GM21447 (cell line): ENCODE data around the gene DPH5.
"Not testable (repeated sequence)": the region's sequence is repeated elsewhere in the genome, so short reads cannot be mapped to it uniquely, and the experiment has no call there.

Source experiments
- ATAC-seq: cut with Tn5 transposase; IDR thresholded peaks from one replicate; pipeline ENCODE4 v1.9.1; 2021; ENCODE audit not compliant: unreplicated experiment

Gene DPH5

DNA sequence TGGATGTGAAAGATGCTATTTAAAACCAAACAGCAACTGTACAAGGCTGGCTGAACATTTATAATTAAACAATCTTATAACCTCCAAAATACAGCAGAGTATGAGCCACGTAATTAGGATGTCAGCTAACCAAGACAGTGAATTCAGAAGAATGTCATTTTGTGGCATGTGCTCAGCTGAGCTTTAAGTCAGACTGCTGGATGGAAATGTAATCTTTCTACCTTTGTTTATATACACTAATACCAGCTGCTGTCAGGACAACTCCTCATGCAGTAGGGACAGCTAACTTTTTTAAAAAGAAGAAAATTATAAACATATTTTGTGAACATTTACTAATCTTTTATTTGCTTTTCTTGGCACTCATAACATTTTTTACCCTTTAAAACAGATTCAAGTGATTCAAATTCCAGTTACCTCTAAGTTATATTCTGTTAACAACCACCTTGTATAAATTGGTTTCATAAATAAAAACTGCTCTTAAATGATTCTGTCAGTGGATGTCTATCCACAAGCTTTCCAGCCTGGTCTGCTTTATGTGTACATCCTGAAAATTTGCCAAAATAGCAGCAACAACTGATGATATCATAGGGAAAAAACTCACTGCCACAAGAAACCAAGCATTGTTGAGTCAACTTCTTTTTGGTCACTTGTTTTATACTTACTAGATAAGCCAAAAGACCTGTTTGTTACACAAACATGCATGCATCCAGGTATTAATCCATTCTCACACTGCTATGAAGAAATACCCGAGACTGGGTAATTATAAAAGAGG, 36.1 kb downstream of the DPH5 start:
- no peak for ATAC-seq

DNA sequence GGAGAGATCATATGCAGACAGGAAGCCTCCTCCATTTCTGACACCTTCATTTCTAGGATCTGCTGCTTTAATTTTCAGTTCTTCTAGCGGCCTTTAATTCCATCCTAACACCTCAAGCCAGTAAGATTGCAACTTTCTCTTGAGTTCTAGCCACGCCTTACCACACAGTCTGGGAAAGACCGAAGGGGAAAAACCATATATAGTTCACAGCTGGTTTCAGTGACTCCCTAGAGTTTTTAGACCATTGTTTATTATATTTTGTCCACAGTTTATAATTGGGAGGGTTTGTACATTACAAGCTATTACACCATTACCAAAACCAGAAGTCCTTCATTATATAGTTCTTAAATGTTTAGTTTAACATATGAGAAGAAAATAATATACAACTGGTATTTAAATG, 37.5 kb downstream of the DPH5 start:
- ATAC-seq = no peak

DNA sequence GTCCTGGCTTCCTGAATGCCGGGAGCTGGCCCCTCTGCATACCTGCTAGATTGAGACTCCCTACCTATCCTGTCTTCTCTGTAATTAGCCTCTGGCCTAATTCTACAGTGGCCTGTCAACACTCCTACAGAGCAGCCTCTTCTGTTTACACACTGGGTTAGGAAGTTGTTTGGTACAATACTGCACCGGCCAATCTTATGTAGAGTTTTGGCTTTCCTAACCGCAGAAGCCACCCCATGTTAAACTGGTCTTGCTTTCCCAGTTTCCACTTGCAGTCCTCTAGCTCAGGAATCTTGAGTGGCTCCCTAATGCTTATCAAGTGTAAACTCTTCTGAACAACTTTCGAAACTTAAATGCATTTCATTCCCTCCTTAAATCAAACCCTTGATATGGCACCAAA, 42.8 kb downstream of the DPH5 start:
- no peak for ATAC-seq

DNA sequence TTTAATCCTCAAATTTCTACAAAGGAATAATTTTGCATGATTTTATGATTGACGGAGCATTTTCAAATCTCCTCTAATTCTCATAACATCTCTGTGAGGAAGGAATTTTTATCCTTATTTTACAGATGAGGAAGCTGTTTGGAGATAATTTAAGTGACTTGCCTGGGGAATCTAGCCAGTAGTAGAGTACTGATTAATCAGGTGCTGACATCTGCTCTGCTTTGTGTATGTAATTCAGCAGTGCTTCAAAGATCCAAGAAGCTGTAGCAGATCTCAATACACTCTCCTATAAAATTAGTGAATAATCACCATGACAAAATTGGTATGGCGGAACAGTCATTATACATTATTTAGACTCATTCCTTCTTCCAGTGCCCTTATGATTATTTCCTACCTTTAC, 46.0 kb downstream of the DPH5 start:
- ATAC-seq = no peak

DNA sequence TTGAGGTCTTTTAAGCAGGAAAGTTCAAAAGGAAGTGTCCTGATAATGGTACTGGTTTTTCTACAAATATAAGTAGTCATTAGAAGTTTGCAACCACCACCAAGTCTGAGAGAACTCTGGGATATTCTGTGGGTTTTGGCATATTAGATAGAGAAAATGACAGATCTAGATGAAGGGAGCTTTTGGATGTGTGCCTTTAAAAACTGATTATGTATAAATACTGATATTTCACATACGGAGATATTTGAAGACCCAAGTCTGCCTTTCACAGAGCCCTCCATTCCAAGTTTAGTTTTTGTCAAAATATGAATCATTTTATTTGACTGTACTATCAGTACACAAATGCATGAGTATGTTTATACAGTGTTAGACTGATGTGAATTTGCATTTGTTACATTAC, 48.6 kb downstream of the DPH5 start:
- ATAC-seq = no peak

GRCh38 chr1:100972185-100972584, 53.4 kb downstream of the DPH5 start:
- ATAC-seq = no peak

GRCh38 chr1:100971021-100971420, 54.6 kb downstream of the DPH5 start:
- no peak for ATAC-seq

DNA sequence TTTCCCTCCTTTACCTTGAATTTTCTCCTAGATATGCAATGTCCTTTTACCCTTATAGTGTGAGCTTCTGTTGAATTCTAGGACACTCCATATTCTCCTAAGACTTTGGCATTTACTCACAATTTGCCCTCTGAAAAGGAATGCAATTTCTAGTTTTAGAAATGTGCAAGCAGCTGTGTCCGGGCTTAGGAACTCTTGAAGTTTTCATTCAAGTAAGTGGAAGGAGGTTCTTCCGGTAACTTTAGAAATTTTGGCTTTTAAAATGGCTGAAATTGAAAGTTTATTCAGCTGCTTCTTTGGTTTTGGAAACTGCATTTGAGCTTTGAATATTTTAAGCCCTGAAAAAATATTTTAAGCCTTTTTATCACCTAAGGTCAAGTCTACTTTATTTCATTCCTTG, 56.3 kb downstream of the DPH5 start:
- ATAC-seq = no peak

DNA sequence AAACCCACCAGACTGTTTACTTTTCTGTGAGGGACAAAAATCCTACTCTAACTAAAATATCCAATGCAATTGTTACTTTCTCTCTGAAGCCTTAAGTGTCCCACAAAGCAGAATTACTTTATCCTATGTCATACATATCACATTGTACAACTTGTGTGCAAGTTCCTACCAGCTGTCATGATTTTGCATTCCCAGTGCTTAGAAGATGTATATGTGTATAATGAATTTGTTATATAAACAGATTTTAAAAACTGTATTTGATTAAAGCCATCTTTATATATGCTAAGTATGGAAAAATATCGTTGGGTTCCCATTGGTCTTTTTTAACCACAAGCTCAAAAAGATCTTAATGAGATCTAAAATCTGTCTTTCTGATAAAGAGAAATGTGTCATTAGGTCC, 57.0 kb downstream of the DPH5 start:
- ATAC-seq = no peak

DNA sequence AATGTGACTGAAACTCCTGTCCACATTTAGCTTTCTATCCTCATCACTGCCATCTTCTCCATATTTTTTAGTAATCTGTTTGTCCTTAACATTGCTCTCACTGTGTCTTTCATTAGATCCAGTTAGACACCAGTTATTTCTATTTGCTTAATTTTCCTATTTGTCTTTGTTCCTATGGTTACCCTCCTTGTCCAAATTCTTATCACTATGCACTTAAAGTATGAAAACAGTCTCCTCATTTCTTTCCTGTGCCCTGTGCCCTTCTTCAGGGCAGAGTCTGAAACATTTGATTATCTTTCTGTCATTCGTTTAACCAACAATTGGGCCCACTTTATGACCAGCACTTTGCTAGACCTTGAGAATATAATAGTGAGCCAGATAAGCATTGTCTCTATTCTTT, 65.5 kb downstream of the DPH5 start:
- ATAC-seq = no peak

DNA sequence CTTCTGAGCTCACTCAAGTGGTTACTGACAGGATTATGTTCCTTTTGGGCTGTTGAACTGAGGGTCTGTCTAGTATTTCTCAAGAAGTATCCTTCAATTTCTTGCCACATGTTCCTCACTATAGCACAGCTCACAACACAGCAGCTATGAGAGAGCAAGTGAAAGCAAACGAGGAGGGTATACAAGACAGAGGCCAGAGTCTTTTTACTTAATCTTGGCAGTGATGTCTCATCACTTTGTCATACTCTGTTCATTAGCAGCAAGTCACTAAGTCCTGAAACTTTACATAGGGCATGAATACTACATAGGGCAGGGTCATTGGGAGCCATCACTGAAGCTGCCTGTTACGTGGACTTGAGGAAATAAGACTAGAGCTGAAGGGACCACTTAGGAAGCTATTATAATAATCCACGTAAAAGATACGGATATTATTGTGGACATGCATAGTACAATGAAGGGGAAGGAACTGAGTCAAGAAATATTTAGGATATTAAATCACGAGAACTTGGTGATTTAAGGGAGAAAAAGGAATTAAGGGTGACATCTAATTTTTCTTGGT, 66.0 kb downstream of the DPH5 start:
- no peak for ATAC-seq

DNA sequence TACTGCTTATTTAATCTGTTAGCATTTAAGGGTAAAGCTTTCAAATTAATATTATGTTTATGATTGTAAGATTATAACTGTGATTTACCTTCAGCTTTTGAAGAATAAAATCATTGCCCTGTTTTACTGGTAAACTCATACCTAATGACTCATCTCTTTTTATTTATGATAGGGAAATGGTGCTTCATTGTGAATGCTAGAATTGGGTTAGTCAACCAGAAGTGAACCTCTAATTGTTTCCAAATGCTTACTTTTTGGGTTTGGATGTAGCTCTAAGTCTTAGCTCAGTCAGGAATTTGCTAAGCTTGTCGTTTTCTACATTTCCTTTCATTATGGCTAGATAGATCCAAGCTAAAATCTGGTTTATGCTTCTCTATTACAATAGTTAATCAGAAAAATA, 70.3 kb downstream of the DPH5 start:
- no peak for ATAC-seq

GRCh38 chr1:100953960-100954730, 71.4 kb downstream of the DPH5 start:
- no peak for ATAC-seq

GRCh38 chr1:100952970-100953369, 72.6 kb downstream of the DPH5 start:
- ATAC-seq = not testable (repeated sequence)

DNA sequence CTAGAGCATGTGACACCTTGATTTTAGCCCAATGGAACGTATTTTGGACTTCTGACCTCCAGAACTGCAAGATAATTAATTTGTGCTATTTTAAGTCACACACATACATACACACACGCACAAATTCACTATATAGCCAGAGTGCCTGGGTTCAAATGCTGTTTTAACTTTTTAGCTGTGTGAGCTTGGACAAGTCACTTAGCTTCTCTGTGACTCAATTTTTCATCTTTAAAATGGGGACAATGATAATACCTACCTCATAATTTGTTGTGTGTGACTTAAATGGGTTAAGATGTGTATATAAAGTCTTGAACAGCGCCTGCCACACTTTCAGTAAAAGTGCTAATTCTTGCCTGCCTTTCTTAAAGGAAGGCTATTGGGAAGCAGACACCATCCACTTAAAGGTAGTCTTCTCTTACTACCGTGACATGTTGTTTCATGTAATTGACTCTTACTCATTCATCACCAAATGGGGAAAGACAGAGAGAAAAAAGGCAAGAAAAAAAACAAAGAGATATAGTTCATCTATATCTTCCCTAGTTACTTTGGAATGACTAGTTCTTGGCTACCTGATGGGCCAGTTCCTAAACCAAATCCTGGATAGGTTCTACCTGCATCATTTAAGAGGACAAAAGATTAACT, 73.4 kb downstream of the DPH5 start:
- ATAC-seq = no peak

DNA sequence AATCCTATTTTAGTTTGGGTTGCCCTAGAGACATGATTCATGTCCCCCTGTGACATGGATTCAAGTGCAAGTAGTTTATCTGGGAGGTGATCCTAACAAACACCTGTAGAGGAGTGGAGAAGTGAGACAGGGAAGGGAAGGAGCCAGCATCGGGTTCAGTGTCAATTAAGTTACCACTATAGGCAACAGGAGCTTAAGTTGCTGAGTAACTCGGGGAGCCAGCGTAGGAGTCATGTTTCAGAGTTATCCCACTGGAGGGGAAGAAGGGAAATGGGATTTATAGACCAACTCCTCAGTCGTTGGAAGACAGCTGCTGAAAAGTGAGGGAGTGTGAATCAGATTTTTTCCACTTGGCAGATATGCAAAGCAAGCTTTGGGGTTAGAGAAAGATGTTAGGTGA, 74.8 kb downstream of the DPH5 start:
- ATAC-seq = no peak

DNA sequence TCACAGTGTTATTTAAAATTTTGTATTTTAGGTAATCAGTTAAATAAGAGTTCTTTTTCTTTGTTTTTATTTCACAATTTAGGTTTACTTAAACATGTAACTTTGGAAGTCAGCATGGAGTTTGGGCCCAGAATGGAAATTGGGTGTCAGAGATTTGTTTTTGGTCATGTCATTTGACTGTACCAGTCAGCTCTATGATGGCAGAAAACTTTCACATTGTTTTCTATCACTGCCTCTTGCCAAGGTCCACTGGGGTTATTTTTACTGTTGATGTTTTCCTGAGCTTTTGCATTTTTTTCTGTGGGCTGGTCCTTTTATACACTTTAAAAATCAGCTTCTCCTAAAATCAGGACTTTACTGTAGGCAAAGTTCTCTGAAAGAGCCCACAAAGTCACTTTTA, 75.2 kb downstream of the DPH5 start:
- ATAC-seq = no peak

DNA sequence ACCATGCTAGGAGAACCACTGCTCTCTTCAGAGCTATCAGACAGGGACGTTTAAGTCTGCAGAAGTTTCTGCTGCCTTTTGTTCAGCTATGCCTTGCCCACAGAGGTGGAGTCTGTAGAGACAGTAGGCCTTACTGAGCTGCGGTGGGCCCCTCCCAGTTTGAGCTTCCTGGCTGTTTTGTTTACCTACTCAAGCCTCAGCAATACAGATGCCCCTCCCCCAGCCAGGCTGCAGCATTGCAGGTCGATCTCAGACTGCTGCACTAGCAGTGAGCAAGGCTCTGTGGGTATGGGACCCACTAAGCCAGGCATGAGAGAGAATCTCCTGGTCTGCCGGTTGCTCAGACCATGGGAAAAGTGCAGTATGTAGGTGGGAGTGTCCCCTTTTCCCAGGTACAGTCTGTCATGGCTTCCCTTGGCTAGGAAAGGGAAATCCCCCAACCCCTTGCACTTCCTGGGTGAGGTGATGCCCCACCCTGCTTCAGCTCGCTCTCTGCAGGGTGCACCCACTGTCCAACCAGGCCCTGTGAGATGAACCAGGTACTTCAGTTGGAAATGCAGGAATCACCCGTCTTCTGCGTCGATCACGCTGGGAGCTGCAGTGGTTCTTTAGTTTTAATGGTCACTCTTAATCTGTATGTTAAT, 75.9 kb downstream of the DPH5 start:
- ATAC-seq = peak; percentile 90

DNA sequence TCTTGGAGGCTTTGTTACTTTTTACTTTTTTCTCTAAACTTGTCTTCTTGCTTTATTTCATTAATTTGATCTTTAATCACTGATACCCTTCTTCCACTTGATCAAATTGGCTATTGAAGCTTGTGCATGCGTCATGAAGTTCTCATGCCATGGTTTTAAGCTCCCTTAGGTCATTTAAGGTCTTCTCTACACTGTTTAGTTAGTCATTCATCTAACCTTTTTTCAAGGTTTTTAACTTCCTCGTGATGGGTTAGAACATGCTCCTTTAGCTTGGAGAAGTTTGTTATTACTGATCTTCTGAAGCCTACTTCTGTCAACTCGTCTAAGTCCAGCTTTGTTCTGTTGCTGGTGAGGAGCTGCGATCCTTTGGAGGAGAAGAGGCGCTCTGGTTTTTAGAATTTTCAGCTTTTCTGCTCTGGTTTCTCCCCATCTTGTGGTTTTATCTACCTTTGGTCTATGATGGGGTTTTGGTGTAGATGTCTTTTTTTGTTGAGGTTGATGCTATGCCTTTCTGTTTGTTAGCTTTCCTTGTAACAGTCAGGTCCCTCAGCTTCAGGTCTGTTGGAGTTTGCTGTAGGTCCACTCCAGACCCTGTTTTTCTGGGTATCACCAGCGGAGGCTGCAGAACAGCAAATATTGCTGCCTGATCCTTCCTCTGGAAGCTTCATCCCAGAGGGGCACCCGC, 76.7 kb downstream of the DPH5 start:
- ATAC-seq = not testable (repeated sequence)

DNA sequence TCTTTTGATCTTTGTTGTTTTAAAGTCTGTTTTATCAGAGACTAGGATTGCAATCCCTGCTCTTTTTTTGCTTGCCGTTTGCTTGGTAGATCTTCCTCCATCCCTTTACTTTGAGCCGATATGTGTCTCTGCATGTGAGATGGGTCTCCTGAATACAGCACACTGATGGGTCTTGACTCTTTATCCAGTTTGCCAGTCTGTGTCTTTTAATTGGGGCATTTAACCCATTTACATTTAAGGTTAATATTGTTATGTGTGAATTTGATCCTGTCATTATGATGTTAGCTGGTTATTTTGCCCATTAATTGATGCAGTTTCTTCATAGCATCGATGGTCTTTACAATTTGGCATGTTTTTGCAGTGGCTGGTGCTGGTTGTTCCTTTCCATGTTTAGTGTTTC, 77.8 kb downstream of the DPH5 start:
- not testable (repeated sequence) for ATAC-seq

DNA sequence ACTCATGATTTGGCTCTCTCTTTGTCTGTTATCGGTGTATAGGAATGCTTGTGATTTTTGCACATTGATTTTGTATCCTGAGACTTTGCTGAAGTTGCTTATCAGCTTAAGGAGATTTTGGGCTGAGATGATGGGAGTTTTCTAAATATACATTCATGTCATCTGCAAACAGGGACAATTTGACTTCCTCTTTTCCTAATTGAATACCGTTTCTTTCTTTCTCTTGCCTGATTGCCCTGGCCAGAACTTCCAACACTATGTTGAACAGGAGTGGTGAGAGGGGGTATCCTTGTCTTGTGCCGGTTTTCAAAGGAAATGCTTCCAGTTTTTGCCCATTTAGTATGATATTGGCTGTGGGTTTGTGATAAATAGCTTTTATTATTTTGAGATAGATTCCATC, 79.5 kb downstream of the DPH5 start:
- not testable (repeated sequence) for ATAC-seq
